Stimulated activated naive CD4-positive, alpha-beta T cell (primary cell): Measurements from ENCODE around the gene SERINC5.
A peak's percentile ranks its signal among the peaks of the same experiment; 100 is the strongest.
"Not testable (repeated sequence)": the region's sequence is repeated elsewhere in the genome, so short reads cannot be mapped to it uniquely, and the experiment has no call there.

Experiments used
- DNase-seq, 6 experiments: peaks; one replicate each; lab custom pipeline; 2025; lab: John Stamatoyannopoulos, UW

Gene SERINC5

DNA sequence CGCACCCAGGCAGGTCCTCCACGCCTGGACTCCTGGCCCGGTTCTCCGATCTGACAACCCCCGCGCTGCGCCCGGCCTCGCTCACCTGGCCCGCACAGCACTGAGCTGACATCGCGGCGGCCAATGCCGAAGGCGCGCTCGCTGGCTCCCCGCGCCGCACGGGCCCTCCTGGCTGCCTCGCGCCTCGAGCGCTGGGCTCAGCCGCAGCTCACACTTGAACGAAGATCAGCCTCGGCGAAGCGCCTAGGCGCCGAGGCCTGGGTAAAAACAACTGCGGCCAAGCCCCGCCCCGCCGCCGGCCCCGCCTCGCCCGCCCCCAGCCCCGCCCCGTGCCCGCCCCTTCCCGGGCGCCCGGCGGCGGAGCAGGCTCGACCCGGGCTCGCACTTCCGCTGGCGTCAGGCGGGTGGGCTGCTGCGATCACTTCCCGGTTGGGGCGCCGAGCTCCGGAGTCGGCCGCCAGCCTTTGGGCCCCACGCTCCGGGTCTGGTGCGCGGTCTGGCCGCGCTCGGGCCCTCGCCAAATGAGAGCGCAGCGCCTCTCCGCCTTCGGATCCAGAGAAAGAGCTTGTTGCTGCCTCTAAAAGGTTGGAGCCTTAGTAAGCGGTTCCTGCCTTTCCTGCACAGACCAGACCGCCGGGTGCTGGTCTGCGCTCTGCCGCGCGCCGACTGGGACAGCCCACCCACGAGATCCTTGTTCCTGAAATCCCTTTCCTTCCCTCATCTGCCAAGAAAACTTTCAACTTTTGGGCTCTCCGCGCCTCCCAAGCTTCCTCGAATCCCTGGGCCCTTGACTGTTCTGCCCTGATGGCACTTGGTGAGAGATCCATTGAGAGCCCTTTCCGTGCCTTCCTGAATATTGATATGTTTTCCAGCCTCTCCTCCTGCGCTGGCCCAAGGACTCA is at the start of gene SERINC5:
Gene SERINC5, minus strand, starts transcription at position 238 of the 902 bp plus-strand sequence. Its CDS starts 126 bp downstream, at position 112.
- DNase-seq, result peak; percentile 78 to 90 (median 86)

- DNase-seq, result no peak
Measured at GRCh38 chr5:80302636-80303035, 46.8 kb upstream of the SERINC5 start.

GRCh38 chr5:80301342-80301741 is 45.5 kb upstream of the SERINC5 start:
- DNase-seq, result not testable (repeated sequence)

GRCh38 chr5:80300796-80301195 is 44.9 kb upstream of the SERINC5 start:
- DNase-seq, result not testable (repeated sequence)

GRCh38 chr5:80300125-80300524 is 44.3 kb upstream of the SERINC5 start:
- no peak for DNase-seq

DNA sequence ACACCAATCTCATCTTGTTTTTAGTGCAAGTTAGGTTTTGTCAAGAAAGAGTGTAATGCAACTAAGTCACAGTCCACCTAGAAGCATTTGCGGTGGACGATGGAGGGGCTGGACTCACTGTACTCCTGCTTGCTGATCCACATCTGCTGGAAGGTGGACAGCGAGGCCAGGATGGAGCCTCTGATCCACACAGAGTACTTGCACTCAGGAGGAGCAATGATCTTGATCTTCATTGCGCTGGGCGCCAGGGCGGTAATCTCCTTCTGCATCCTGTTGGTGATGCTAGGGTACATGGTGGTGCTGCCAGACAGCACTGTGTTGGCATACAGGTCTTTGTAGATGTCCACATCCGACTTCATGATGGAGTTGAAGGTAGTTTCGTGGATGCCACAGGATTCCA is 43.8 kb upstream of the SERINC5 start:
- no peak for DNase-seq

DNA sequence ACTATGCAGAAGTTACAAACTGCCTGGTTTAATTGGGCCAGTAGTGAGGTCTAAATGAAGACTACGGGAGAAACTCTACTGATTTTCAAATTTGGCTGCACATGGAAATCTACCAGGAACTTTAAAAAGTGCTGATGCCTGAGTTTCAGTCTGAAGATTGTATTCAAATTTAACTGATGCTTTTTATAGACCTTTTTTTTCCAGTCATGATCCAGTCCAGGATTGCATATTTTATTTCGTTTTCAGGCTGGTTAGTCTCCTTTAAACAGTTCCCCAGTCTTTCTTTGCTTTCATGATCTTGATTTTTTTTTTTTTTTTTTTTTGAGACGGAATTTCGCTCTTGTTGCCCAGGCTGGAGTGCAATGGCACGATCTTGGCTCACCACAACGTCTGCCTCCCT is 40.3 kb upstream of the SERINC5 start:
- DNase-seq, result no peak

- DNase-seq, result no peak
Measured at GRCh38 chr5:80291761-80292160, 35.9 kb upstream of the SERINC5 start.

DNA sequence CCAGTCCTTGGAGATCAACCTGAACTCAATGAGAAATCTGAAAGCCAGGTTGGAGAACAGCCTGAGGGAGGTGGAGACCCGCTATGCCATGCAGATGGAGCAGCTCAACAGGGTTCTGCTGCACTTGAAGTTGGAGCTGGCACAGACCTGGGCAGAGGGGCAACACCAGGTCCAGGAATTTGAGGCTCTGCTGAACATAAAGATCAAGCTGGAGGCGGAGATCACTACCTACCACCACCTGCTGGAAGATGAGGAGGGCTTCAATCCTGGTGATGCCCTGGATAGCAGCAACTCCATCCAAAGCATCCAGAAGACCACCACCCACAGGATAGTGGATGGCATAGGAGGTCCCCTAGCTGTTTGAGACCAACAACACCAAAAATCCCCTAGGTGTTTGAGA is 33.5 kb upstream of the SERINC5 start:
- DNase-seq, result no peak

DNA sequence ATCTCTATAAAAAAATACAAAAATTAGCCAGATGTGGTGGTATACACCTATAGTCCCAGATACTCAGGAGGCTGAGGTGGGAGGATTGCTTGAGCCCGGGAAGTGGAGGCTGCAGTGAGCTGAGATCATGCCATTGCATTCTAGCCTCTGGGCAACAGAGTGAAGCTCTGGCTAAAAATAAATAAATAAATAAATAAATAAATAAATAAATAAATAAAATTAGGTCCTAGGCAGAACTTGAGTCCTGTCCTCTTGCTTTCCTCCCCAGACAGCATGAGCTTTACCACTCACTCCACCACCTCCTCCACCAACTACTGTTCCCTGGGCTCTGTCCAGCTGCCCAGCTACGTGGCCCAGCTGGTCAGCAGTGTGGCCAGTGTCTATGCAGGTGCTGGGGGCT is 32.3 kb upstream of the SERINC5 start:
- no peak for DNase-seq

DNA sequence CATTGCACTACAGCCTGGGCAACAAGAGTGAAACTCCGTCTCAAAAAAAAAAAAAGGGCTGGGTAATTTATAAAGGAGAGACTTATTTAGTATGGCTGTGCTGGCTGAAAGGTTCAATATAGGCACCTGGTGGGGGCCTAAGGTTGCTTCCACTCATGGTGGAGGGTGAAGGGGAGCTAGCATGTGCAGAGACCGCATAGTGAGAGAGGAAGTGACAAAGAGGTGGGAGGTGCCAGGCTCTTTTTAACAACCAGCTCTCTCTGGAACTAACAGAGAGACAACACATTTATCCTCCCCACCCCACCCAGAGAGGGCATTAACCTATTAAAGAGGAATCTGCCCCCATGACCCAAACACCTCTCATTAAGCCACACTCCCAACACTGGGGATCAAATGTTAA is 28.9 kb upstream of the SERINC5 start:
- DNase-seq, result peak in 4 of 6 experiments; percentile 8 to 47 (median 23)

DNA sequence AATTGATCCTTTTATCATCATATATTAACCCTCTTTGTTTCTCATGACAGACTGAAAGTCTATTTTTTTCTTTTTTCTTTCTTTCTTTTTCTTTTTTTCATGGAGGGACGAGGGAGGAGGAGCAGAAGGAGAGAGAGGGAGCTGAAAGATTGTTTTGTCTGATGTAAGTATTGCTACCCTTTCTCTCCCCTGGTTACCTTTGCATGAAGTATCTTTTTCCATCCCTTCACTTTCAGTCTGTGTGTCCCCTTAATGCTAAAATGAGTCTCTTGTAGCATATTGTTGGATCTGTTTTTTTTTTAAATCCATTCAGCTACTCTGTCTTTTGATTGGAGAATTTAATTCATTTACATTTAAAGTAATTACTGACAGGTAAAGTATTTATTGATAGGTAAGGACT is 27.5 kb upstream of the SERINC5 start:
- no peak for DNase-seq

DNA sequence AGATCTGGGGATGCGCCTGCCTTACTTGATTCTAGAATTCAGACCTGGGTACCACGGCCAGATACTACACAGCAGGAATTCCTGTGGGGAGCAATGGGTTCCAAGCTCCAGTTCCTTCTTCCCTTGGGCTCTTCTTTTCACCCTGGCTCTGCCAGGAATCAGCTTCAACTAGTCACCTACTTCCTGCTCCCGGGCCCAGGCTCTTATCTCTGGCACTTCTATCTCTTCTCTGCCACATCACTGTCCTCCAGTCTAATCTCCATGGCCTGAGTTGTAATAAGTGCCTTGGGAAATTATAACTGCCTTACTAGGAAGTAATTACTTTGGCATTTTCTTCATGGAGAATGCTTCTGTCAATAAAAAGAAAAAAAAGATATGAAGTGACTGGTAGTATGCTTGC is 26.2 kb upstream of the SERINC5 start:
- DNase-seq, result no peak

- no peak for DNase-seq
Measured at GRCh38 chr5:80277191-80277590, 21.3 kb upstream of the SERINC5 start.

- DNase-seq, result no peak
Measured at GRCh38 chr5:80276186-80276585, 20.3 kb upstream of the SERINC5 start.

GRCh38 chr5:80275347-80275746 is 19.5 kb upstream of the SERINC5 start:
- peak in 2 of 6 experiments; percentile 46 to 50 for DNase-seq

DNA sequence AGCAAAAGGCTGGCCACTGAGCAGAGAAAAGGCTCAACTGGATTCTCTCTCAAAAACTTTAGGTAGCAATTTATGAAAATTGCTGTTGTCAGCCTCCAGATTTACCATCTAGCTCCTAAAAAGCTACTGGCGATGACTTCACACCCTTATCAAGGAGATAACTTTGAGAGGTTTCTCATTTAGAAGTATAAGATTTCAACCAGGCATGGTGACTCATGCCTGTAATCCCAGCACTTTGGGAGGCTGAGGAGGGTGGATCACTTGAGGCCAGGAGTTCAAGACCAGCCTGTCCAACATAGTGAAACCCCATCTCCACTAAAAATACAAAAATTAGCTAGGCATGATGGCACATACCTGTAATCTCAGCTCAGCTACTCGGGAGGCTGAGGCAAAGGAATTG is 14.7 kb upstream of the SERINC5 start:
- not testable (repeated sequence) for DNase-seq

GRCh38 chr5:80269991-80270438 is 14.2 kb upstream of the SERINC5 start:
- DNase-seq, result peak in 5 of 6 experiments; percentile 22 to 67 (median 66)

GRCh38 chr5:80268916-80269315 is 13.1 kb upstream of the SERINC5 start:
- DNase-seq, result peak in 3 of 6 experiments; percentile 15 to 59 (median 40)

DNA sequence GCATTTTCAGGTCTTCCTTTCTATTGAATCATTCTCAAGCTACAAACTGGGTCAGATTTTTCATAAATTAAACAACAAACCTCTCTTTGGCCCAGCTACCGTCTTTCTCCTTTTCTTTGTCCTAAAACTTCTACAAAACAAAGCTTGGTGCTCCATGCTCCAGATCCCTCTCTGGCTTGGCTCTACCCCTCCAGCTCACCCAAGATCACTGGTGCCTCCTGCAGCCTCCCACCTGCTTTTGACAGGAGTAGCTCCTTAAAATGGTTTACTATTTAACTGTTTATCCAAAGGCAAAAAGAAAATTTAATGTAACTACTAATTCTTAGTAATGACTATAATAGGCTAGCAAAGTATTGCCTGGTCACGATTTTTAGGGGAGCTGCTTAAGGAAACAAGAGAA is 10.7 kb upstream of the SERINC5 start:
- DNase-seq, result no peak

DNA sequence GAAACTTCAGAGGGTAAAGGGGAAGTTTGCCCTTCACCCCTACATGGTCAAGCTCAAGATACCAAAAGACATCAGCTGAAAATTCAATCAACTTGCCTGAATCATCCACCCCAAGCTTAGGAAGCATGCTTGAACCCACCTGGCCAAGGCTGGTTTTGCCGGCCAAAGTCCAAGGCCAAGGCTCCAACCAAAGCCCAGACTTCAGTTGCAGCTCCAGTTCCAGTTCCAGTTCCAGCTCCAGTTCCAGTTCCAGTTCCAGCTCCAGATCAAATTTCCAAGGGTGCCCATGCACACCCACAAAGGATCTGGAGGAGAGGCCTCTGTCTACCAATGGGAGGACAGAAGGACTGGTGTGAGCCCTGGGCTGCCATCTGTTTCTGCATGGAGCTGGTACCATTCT is 4.6 kb upstream of the SERINC5 start:
- DNase-seq, result no peak

DNA sequence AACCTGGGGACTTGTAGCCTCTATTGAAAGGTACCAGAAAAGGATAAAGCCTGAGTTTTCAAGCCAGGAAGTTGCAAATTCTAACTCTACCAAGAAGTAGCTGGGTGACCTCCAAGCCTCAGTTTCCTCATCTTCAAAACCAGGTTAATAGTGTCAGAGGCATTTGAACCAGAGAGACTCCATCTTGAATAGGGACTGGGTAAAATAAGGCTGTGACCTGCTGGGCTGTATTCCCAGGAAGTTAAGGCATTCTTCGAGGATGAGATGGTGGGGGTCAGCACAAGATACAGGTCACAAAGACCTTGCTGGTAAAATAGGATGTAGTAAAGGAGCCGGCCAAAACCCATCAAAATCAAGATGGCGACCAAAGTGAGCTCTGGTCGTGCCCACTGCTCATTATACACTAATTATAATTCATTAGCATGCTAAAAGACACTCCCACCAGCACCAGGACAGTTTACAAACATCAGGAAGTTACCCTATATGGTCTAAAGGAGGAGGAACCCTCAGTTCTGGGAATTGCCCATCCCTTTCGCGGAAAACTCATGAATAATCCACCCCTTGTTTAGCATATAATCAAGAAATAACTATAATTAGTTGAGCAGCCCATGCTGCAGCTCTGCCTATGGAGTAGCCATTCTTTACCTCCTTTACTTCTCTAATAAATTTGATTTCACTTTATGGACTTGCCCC is 3.8 kb upstream of the SERINC5 start:
- DNase-seq, result no peak

DNA sequence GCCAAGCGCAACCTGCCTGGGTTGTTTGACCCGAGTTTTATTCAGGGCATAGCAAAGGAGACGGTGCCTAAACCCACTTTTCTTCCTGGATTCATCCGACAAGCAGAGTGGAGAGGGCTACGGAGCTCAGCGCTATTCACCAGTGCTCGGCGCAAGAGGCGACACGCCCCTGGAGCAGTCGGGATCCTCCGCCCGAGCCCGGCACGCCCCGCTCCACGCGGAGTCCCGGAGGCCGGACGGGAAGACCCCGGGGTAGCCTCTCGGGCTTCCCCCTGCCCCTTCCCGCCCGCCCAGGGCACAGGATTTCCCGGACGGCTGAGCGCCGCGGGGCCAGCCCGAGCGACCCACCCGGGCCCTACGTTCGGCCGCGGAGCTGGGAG is 427 bp downstream of the SERINC5 start:
- DNase-seq, result peak in 2 of 6 experiments; percentile 34 to 63
